ENCODE data around the gene MED16.
"Not testable (repeated sequence)": the region's sequence is repeated elsewhere in the genome, so short reads cannot be mapped to it uniquely, and the experiment has no call there.

MED16 gene

GRCh38 chr19:843836-844545 lies 49.0 kb downstream of the MED16 start:
- H3K4me3 ChIP-seq (ENCODE audit: low read depth, low read length): no peak overlapping the region
- in situ Hi-C loops (cut with HindIII; ENCODE audit: low sequenced_read_pairs): no loop called here
- TF ChIP-seq, protein P1, sequence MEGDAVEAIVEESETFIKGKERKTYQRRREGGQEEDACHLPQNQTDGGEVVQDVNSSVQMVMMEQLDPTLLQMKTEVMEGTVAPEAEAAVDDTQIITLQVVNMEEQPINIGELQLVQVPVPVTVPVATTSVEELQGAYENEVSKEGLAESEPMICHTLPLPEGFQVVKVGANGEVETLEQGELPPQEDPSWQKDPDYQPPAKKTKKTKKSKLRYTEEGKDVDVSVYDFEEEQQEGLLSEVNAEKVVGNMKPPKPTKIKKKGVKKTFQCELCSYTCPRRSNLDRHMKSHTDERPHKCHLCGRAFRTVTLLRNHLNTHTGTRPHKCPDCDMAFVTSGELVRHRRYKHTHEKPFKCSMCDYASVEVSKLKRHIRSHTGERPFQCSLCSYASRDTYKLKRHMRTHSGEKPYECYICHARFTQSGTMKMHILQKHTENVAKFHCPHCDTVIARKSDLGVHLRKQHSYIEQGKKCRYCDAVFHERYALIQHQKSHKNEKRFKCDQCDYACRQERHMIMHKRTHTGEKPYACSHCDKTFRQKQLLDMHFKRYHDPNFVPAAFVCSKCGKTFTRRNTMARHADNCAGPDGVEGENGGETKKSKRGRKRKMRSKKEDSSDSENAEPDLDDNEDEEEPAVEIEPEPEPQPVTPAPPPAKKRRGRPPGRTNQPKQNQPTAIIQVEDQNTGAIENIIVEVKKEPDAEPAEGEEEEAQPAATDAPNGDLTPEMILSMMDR (IDR thresholded peaks at IDR 0.05; ENCODE audit: low read depth, low read length): no peak
- no peak for DNase-seq (ENCODE audit: low read depth, low spot score)

DNA sequence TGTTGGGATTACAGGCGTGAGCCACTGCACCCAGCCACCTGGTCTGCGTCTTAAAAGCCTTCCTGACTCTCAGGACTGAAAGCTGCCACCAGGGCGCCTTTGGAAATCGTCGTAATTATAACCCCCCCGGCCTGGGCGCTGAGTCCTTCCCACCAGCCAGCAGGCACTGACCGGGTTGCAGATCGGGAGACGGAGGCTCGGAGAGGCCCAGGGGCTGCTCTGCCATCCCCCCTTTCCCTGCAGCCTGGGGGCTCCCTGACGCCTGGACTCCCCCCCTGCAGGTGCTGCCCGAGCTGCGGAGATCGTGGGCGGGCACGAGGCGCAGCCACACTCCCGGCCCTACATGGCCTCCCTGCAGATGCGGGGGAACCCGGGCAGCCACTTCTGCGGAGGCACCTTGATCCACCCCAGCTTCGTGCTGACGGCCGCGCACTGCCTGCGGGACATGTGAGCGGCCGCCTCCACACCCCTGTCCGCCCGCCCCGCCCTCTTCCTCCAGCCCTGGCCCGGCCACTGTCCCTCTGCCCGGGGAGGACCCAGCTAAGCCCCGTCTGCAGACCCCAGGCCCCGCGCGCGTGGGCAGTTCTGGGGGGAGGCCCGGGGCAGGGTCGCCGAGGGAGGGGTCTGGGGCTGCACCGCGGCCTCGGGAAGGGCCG lies 49.7 kb downstream of the MED16 start:
- no peak overlapping the region for H3K4me3 ChIP-seq (ENCODE audit: low read depth, low read length)
- no peak for DNase-seq (ENCODE audit: low read depth, low spot score)
- TF ChIP-seq, protein P1 (IDR thresholded peaks at IDR 0.05; ENCODE audit: low read depth, low read length): no peak
- in situ Hi-C loops (cut with HindIII; ENCODE audit: low sequenced_read_pairs): no loop called here

DNA sequence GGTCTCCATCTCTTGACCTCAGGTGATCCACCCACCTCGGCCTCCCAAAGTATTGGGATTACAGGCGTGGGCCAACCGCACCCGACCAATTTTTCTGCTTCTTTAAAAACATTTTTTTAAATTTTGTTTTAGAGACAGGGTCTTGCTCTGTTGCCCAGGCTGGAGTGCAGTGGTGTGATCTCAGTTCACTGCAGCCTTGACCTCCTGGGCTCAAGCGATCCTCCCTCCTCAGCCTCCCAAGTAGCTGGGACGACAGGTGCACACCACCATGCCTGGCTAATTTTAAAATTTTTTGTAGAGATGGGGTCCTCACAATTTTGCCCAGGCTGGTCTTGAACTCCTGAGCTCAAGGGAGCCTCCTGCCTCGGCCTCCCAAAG lies 50.2 kb downstream of the MED16 start:
- in situ Hi-C loops (cut with HindIII; ENCODE audit: low sequenced_read_pairs); H3K4me3 ChIP-seq (ENCODE audit: low read depth, low read length); DNase-seq (ENCODE audit: low read depth, low spot score): not testable (repeated sequence)

DNA sequence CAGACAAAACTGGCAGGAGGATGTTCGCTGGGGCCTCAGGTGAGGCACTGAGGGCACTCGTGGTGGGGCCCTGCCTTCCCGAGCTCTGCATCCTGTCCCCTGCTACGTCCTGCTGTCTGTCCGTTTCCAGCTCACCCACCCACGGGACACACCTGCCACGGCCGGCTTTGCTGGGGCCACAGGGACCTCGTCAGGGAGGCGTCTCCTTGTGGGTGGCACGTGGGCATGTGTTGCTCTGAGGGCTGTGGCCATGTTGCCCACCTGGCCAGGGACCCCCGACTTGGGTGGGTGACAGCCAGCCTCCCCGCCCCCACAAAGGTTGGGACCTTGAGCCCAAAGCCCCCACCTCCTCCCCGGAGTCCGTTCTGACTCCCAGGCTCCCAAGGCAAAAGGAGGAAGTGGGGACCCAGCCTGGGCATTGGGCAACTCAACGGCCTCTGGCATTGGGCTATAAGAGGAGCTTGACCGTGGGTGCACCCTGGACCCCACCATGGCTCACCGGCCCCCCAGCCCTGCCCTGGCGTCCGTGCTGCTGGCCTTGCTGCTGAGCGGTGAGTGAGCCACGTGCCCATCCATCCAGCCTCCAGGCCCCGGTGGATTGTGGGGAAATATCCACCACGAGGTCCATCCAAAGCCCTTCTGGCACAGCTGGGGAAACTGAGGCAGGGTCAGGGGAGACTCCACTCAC lies 52.3 kb downstream of the MED16 start, which contains the start of gene PRTN3:
PRTN3 (plus strand) TSS at position 481 of the 688 bp plus-strand sequence; CDS start at position 491, 10 bp downstream.
- no peak for DNase-seq (ENCODE audit: low read depth, low spot score)

GRCh38 chr19:835210-835810 lies 57.7 kb downstream of the MED16 start:
- in situ Hi-C loops (cut with HindIII; ENCODE audit: low sequenced_read_pairs): no loop called here
- no peak overlapping the region for H3K4me3 ChIP-seq (ENCODE audit: low read depth, low read length)
- TF ChIP-seq, protein P1 (IDR thresholded peaks at IDR 0.05; ENCODE audit: low read depth, low read length): no peak
- no peak for DNase-seq (ENCODE audit: low read depth, low spot score)

More for the DNA sequence above, 52.3 kb downstream of the MED16 start, which contains the start of gene PRTN3:
- TF ChIP-seq, protein P1 (IDR thresholded peaks at IDR 0.05; ENCODE audit: low read depth, low read length): no peak
- H3K4me3 ChIP-seq (ENCODE audit: low read depth, low read length): no peak within 1 kb of the TSS
- in situ Hi-C loops (cut with HindIII; ENCODE audit: low sequenced_read_pairs): no loop called here

- no peak for DNase-seq (ENCODE audit: low read depth, low spot score)
- in situ Hi-C loops (cut with HindIII; ENCODE audit: low sequenced_read_pairs): no loop called here
- H3K4me3 ChIP-seq (ENCODE audit: low read depth, low read length): no peak overlapping the region
- TF ChIP-seq, protein P1 (IDR thresholded peaks at IDR 0.05; ENCODE audit: low read depth, low read length): no peak
These were observed 58.8 kb downstream of the MED16 start for GRCh38 chr19:834216-834615.
